Measurements from ENCODE around the gene HSPA1L. TPM values are rescaled to one million over a fixed set of nuclear protein-coding genes. Genes with fewer than 3 reads are reported as not detected.
"Not testable (repeated sequence)": the region's sequence is repeated elsewhere in the genome, so short reads cannot be mapped to it uniquely, and the experiment has no call there.

Gene HSPA1L
- total and polyA plus RNA-seq, 4 donors = 0.27 to 0.79 (median 0.47) TPM

GRCh38 chr6:31864818-31865204, 49.7 kb upstream of the HSPA1L start:
- DNase-seq (ENCODE audit: low spot score) = no peak
- no peak for TF ChIP-seq ATF3 (IDR thresholded peaks at IDR 0.05)
- TF ChIP-seq MAX (IDR thresholded peaks at IDR 0.05) = no peak
- no peak for TF ChIP-seq SP1 (IDR thresholded peaks at IDR 0.05)
- TF ChIP-seq TAF1 (conservative IDR thresholded peaks at IDR 0.05) = no peak
- no peak for TF ChIP-seq FOXA1 (IDR thresholded peaks at IDR 0.05)
- TF ChIP-seq JUND (IDR thresholded peaks at IDR 0.05) = no peak
- TF ChIP-seq EGR1 (IDR thresholded peaks at IDR 0.05; ENCODE audit: low read depth in 2 of 2) = no peak
- TF ChIP-seq CTCF (IDR thresholded peaks at IDR 0.05; ENCODE audit: low read depth, low read length, missing input control) = no peak
- H3K36me3 ChIP-seq (ENCODE audit: control insufficient read depth in 4 of 4, insufficient read depth in 3 of 4, low read depth in 1 of 4, low read length in 3 of 4) = peaks cover 2 to 11% (median 3%) of the 10 kb centered on the region in 4 donors
- H3K4me1 ChIP-seq (ENCODE audit: control insufficient read depth in 4 of 4, insufficient read depth in 4 of 4, low read length in 3 of 4) = peaks cover 10 to 21% (median 17%) of the 10 kb centered on the region in 4 donors
- 89% methylated on average over 8 of the region's 8 CpGs for WGBS
- H3K9ac ChIP-seq (ENCODE audit: low read depth in 1 of 2, low read length in 2 of 2) = no peak overlapping the region
- H3K27ac ChIP-seq (ENCODE audit: low read depth in 1 of 2, low read length in 2 of 2) = no peak overlapping the region
- H3K9me3 ChIP-seq (ENCODE audit: control insufficient read depth in 4 of 4, low read length in 3 of 4) = no peaks in the 10 kb centered on the region
- H3K27me3 ChIP-seq (ENCODE audit: control insufficient read depth in 4 of 4, insufficient read depth in 4 of 4, low read length in 3 of 4) = no peaks in the 10 kb centered on the region
- no peak overlapping the region for H3K4me3 ChIP-seq (ENCODE audit: low read depth in 1 of 3, low read length in 3 of 3)

GRCh38 chr6:31864123-31864562, 49.1 kb upstream of the HSPA1L start:
- peak overlapping the region; percentile 80 to 83 for H3K27ac ChIP-seq (ENCODE audit: low read depth in 1 of 2, low read length in 2 of 2)
- H3K27me3 ChIP-seq (ENCODE audit: control insufficient read depth in 4 of 4, insufficient read depth in 4 of 4, low read length in 3 of 4); H3K9me3 ChIP-seq (ENCODE audit: control insufficient read depth in 4 of 4, low read length in 3 of 4); H3K9ac ChIP-seq (ENCODE audit: low read depth in 1 of 2, low read length in 2 of 2); DNase-seq (ENCODE audit: low spot score): not testable (repeated sequence)
- peaks cover 4 to 17% (median 5%) of the 10 kb centered on the region in 4 donors for H3K36me3 ChIP-seq (ENCODE audit: control insufficient read depth in 4 of 4, insufficient read depth in 3 of 4, low read depth in 1 of 4, low read length in 3 of 4)
- H3K4me3 ChIP-seq (ENCODE audit: low read depth in 1 of 3, low read length in 3 of 3) = peak overlapping the region in 1 of 3 donors; percentile 66
- WGBS = 28% methylated on average over 16 of the region's 16 CpGs
- peaks cover 11 to 21% (median 17%) of the 10 kb centered on the region in 4 donors for H3K4me1 ChIP-seq (ENCODE audit: control insufficient read depth in 4 of 4, insufficient read depth in 4 of 4, low read length in 3 of 4)

- Histone ChIP-seq H3K9ac (ENCODE audit: low read depth in 1 of 2, low read length in 2 of 2) (peak within 1 kb of the TSS; percentile 86 to 88), H3K4me3 (ENCODE audit: low read depth in 1 of 3, low read length in 3 of 3) (peak within 1 kb of the TSS; percentile 66 to 86 (median 85)), H3K27ac (ENCODE audit: low read depth in 1 of 2, low read length in 2 of 2) (peak within 1 kb of the TSS; percentile 84 to 85), H3K4me1 (ENCODE audit: control insufficient read depth in 4 of 4, insufficient read depth in 4 of 4, low read length in 3 of 4) (peaks cover 11 to 21% (median 17%) of the 10 kb centered on the region in 4 donors), H3K27me3 (ENCODE audit: control insufficient read depth in 4 of 4, insufficient read depth in 4 of 4, low read length in 3 of 4) (no peaks in the 10 kb centered on the region), H3K9me3 (ENCODE audit: control insufficient read depth in 4 of 4, low read length in 3 of 4) (no peaks in the 10 kb centered on the region), H3K36me3 (ENCODE audit: control insufficient read depth in 4 of 4, insufficient read depth in 3 of 4, low read depth in 1 of 4, low read length in 3 of 4) (peaks cover 6 to 26% (median 9%) of the 10 kb centered on the region in 4 donors)
- WGBS = under 1% methylated on average over 64 of the region's 64 CpGs
- peak; percentile 96 for DNase-seq (ENCODE audit: low spot score)
- no peak for TF ChIP-seq FOXA1 (IDR thresholded peaks at IDR 0.05)
- no peak for TF ChIP-seq CTCF (IDR thresholded peaks at IDR 0.05; ENCODE audit: low read depth, low read length, missing input control)
- peak; percentile 97 to 98 for TF ChIP-seq JUND (IDR thresholded peaks at IDR 0.05)
- peak; percentile 51 to 56 for TF ChIP-seq HNF4A (conservative IDR thresholded peaks at IDR 0.05)
- TF ChIP-seq REST (IDR thresholded peaks at IDR 0.05) = peak; percentile 92
- peak; percentile 82 for TF ChIP-seq MAX (IDR thresholded peaks at IDR 0.05)
- TF ChIP-seq RXRA (IDR thresholded peaks at IDR 0.05) = peak in 1 of 2 donors; percentile 62
- TF ChIP-seq ZBTB33 (IDR thresholded peaks at IDR 0.05) = no peak
- no peak for TF ChIP-seq FOXA2 (IDR thresholded peaks at IDR 0.05)
- peak; percentile 42 to 82 for TF ChIP-seq EGR1 (IDR thresholded peaks at IDR 0.05; ENCODE audit: low read depth in 2 of 2)
- TF ChIP-seq ATF3 (IDR thresholded peaks at IDR 0.05) = peak; percentile 67
Measured at GRCh38 chr6:31862344-31863235, 47.5 kb upstream of the HSPA1L start, which contains the start of gene NEU1. Gene NEU1, minus strand, starts transcription at chr6:31862821. Its CDS starts 45 bp downstream, at chr6:31862776.
